Mesothelial cell of epicardium (in vitro differentiated cells): Measurements from ENCODE around the gene JAML. TPM values are rescaled to one million over a fixed set of nuclear protein-coding genes. Genes with fewer than 3 reads are reported as not detected.

Experiments used
- DNase-seq, 2 experiments: peaks; one replicate each; pipeline ENCODE4 v3.0.0; 2021; ENCODE audit warnings: low spot score in 2 of 2; ENCODE audit not compliant: unreplicated experiment in 2 of 2
- H3K27ac Mint-ChIP-seq: 2 replicates; pipeline ENCODE4 v1.8.0; 2021; ENCODE audit warnings: mixed read lengths
- H3K27me3 Mint-ChIP-seq: 2 replicates; pipeline ENCODE4 v1.8.0; 2021; ENCODE audit warnings: low read depth, mixed read lengths
- H3K36me3 Mint-ChIP-seq: 2 replicates; pipeline ENCODE4 v1.8.0; 2021; ENCODE audit warnings: mixed read lengths
- H3K4me1 Mint-ChIP-seq: 2 replicates; pipeline ENCODE4 v1.8.0; 2021; ENCODE audit warnings: mixed read lengths
- H3K4me3 Mint-ChIP-seq: 2 replicates; pipeline ENCODE4 v1.8.0; 2021; ENCODE audit warnings: mild to moderate bottlenecking, moderate library complexity, mixed read lengths
- H3K9me3 Mint-ChIP-seq: 2 replicates; pipeline ENCODE4 v1.8.0; 2021; ENCODE audit warnings: mixed read lengths
- total RNA-seq: library from RNA; stranded (reverse); gene quantifications from 3 replicates; pipeline ENCODE4 v1.2.1, GENCODE V29; 2021
- TF ChIP-seq, protein P1 (sequence below): fragments of 200-600 bp; sonication (generic); IDR thresholded peaks from one replicate; pipeline ENCODE4 v1.5.0; 2021; ENCODE audit warnings: antibody characterized with exemption; ENCODE audit not compliant: unreplicated experiment

Gene JAML
- total RNA-seq, 1 donor from 2014 or later = not detected

DNA sequence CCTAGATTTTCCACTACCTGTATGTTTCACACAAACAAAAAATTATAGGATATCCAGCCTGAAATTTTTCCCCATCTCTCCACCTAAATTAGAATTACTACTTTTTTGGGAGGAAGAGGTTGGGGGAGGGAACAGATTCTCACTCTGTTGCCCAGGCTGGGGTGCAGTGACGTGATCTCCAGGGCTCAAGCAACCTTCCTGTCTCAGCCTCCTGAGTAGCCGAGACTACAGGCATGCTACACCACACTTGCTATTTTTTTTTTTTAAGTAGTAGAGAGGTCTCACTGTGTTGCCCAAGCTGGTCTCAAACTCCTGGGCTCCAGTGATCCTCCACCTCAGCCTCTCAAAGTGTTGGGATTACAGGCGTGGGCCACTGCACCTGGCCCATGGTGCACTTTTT is 9.5 kb downstream of the JAML start:
- no peak overlapping the region for H3K27ac Mint-ChIP-seq
- H3K36me3 Mint-ChIP-seq = no peaks in the 10 kb centered on the region
- TF ChIP-seq, protein P1, sequence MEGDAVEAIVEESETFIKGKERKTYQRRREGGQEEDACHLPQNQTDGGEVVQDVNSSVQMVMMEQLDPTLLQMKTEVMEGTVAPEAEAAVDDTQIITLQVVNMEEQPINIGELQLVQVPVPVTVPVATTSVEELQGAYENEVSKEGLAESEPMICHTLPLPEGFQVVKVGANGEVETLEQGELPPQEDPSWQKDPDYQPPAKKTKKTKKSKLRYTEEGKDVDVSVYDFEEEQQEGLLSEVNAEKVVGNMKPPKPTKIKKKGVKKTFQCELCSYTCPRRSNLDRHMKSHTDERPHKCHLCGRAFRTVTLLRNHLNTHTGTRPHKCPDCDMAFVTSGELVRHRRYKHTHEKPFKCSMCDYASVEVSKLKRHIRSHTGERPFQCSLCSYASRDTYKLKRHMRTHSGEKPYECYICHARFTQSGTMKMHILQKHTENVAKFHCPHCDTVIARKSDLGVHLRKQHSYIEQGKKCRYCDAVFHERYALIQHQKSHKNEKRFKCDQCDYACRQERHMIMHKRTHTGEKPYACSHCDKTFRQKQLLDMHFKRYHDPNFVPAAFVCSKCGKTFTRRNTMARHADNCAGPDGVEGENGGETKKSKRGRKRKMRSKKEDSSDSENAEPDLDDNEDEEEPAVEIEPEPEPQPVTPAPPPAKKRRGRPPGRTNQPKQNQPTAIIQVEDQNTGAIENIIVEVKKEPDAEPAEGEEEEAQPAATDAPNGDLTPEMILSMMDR = no peak
- peaks cover 9% of the 10 kb centered on the region for H3K9me3 Mint-ChIP-seq
- peaks cover 6% of the 10 kb centered on the region for H3K4me1 Mint-ChIP-seq
- DNase-seq = no peak
- H3K27me3 Mint-ChIP-seq = peaks cover 81% of the 10 kb centered on the region
- no peak overlapping the region for H3K4me3 Mint-ChIP-seq

DNA sequence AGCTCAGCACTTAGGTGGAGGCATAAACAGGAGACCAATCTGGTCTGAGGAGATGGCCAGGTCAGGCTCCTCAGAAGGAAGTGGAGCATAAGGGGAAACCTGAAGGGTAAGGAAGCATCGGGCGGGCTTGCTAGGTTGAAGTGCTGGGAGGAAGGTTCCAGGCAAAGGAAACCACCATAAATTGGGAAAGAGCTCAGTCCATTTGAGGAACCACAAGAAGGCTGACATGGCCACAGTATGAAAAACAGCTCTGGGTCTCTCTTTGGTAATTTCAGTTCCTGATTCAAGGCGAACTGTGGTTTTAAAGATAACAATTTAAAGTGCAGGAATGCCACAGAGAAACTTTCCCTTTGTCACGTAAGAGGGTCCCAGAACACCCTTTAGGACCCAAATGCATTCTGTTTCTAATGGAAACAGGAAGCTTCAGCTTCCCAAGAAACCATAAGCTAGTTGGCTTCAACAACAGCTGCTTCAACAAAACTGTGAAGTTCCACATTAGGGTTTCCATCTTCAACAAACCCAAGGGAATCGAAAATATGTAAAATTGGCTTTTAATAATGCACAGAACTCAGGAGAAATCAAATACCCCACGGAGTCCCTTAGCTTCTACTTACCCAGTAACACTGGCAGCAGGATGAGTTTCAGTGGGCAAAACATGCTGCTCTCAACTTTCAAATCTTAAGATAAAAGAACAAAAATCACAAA is 10.4 kb downstream of the JAML start:
- H3K4me3 Mint-ChIP-seq = no peak overlapping the region
- no peak overlapping the region for H3K27ac Mint-ChIP-seq
- peaks cover 77% of the 10 kb centered on the region for H3K27me3 Mint-ChIP-seq
- TF ChIP-seq, protein P1 = no peak
- no peak for DNase-seq
- peaks cover 6% of the 10 kb centered on the region for H3K4me1 Mint-ChIP-seq
- H3K36me3 Mint-ChIP-seq = no peaks in the 10 kb centered on the region
- H3K9me3 Mint-ChIP-seq = peaks cover 9% of the 10 kb centered on the region

DNA sequence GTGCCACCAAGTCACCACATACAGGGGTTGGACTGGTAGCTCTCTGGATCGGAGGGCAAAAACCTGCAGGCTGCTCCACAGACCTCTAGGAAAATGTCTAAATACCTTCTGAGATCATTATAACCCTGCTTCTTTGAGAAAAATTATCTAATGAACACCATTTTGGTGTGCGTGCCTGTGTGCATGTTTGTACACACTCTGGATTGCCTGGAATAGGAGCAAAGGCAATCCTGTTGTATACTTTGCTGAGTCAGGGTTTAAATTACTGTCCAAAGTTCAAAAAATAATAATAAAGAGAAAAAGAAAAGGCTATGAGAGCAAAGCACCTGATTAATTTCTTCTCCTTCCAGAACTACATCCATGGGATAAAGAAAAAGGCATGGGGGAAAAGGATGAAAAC is 11.0 kb downstream of the JAML start:
- H3K27me3 Mint-ChIP-seq = peaks cover 77% of the 10 kb centered on the region
- H3K36me3 Mint-ChIP-seq = no peaks in the 10 kb centered on the region
- peaks cover 6% of the 10 kb centered on the region for H3K4me1 Mint-ChIP-seq
- H3K27ac Mint-ChIP-seq = no peak overlapping the region
- H3K4me3 Mint-ChIP-seq = no peak overlapping the region
- TF ChIP-seq, protein P1 = no peak
- DNase-seq = no peak
- peaks cover 6% of the 10 kb centered on the region for H3K9me3 Mint-ChIP-seq

DNA sequence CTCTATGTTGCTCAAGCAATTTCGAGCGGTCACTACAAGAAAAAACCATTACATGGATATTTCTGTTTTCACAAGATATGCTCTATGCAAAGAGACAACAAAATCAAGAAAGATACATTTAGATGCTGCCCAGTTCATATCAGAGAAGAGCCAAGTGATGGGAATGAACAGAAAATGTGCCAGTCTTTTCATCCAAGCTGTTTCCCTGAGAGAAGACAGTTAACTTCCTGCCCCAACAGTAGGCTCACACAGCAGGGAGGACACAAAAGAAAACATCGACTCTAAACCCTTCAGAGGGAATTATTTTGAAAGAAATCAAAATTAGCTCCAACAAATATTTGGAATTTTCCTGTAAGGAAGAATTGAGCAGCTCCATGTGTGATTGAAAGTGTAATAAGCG is 11.6 kb downstream of the JAML start:
- H3K27ac Mint-ChIP-seq = no peak overlapping the region

DNA sequence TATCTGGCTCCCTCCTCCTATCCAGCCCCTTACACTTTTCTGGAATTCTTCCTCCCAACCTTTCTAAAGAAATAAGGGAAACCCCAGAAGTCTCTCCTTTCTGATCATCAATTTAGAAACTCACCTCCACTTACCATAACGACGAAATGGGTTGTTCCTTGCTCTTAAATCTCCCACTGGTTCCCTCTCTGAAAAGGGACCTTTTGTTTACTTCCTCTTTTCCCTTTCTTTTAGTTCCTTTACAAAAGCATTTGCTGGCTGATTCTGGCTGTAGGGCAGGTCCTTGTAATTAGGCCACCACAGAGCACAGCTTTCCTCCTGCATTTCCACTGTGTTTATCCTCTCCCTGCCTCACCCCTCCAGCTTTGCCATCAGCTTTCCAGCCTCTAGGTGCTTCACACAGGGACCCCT is 12.0 kb downstream of the JAML start:
- Mint-ChIP-seq H3K9me3 (peaks cover 5% of the 10 kb centered on the region), H3K27ac (no peak overlapping the region), H3K4me3 (no peak overlapping the region), H3K36me3 (no peaks in the 10 kb centered on the region), H3K4me1 (peaks cover 6% of the 10 kb centered on the region), H3K27me3 (peaks cover 79% of the 10 kb centered on the region)
- TF ChIP-seq, protein P1 = no peak
- no peak for DNase-seq

More for the DNA sequence above, 11.6 kb downstream of the JAML start:
- Mint-ChIP-seq H3K27me3 (peaks cover 77% of the 10 kb centered on the region), H3K36me3 (no peaks in the 10 kb centered on the region), H3K9me3 (peaks cover 5% of the 10 kb centered on the region), H3K4me3 (no peak overlapping the region), H3K4me1 (peaks cover 6% of the 10 kb centered on the region)
- TF ChIP-seq, protein P1 = no peak
- no peak for DNase-seq
